OCI-LY1 (cell line): ENCODE measurements around the gene GRIK3.

ENCODE experiments used
- H2AFZ ChIP-seq: fragments of 200-600 bp; sonication (generic), shearing (Covaris generic); 2 replicates; pipeline ENCODE4 v1.6.0; 2014; ENCODE audit warnings: antibody characterized with exemption, mild to moderate bottlenecking, low read length
- H3F3A ChIP-seq: fragments of 200-600 bp; sonication (generic), shearing (Covaris generic); 2 replicates; pipeline ENCODE4 v1.6.0; 2014; ENCODE audit warnings: mild to moderate bottlenecking, antibody characterized with exemption, low read length, moderate library complexity; ENCODE audit not compliant: insufficient read depth
- H3K27ac ChIP-seq: fragments of 200-600 bp; sonication (generic); 2 replicates; pipeline ENCODE4 v1.5.1; 2014; ENCODE audit warnings: low read length, mixed run types, mild to moderate bottlenecking, low read depth; ENCODE audit not compliant: poor library complexity, severe bottlenecking
- H3K27me3 ChIP-seq: fragments of 200-600 bp; sonication (generic); 2 replicates; pipeline ENCODE4 v1.6.0; 2014; ENCODE audit warnings: antibody characterized with exemption, mild to moderate bottlenecking, low read length, moderate library complexity; ENCODE audit not compliant: insufficient read depth
- H3K36me3 ChIP-seq: fragments of 200-600 bp; sonication (generic); 2 replicates; pipeline ENCODE4 v1.6.1; 2014; ENCODE audit warnings: mild to moderate bottlenecking, antibody characterized with exemption, low read length, moderate library complexity, mixed read lengths; ENCODE audit not compliant: insufficient read depth
- H3K4me1 ChIP-seq: fragments of 200-600 bp; sonication (generic); 2 replicates; pipeline ENCODE4 v1.5.1; 2014; ENCODE audit warnings: mild to moderate bottlenecking, low read length, moderate library complexity; ENCODE audit not compliant: insufficient read depth, severe bottlenecking
- H3K4me2 ChIP-seq: fragments of 200-600 bp; sonication (generic), shearing (Covaris generic); 2 replicates; pipeline ENCODE4 v1.6.1; 2014; ENCODE audit warnings: low read length
- H3K4me3 ChIP-seq: fragments of 200-600 bp; sonication (generic); 2 replicates; pipeline ENCODE4 v1.5.1; 2014; ENCODE audit warnings: low read length, low read depth, mild to moderate bottlenecking, mixed read lengths; ENCODE audit not compliant: poor library complexity, severe bottlenecking
- H3K79me2 ChIP-seq: fragments of 200-600 bp; shearing (Covaris generic); 2 replicates; pipeline ENCODE4 v1.6.1; 2016; ENCODE audit warnings: mixed run types, low read length, mixed read lengths; ENCODE audit not compliant: insufficient read depth
- H3K9ac ChIP-seq: fragments of 200-600 bp; sonication (generic), shearing (Covaris generic); 2 replicates; pipeline ENCODE4 v1.6.1; 2014; ENCODE audit warnings: mild to moderate bottlenecking, low read length, mixed read lengths
- H3K9me2 ChIP-seq: fragments of 200-600 bp; sonication (generic), shearing (Covaris generic); 2 replicates; pipeline ENCODE4 v1.6.1; 2014; ENCODE audit warnings: low read depth, mild to moderate bottlenecking, low read length, mixed read lengths
- H3K9me3 ChIP-seq: fragments of 200-600 bp; shearing (Covaris generic); 2 replicates; pipeline ENCODE4 v1.6.1; 2014; ENCODE audit warnings: low read length, mixed read lengths
- H4K20me1 ChIP-seq: fragments of 200-600 bp; sonication (generic), shearing (Covaris generic); 2 replicates; pipeline ENCODE4 v1.6.0; 2016; ENCODE audit warnings: mild to moderate bottlenecking, low read length; ENCODE audit not compliant: insufficient read depth
- CTCF ChIP-seq: fragments of 200-600 bp; sonication (generic), shearing (Covaris generic); IDR thresholded peaks from 2 replicates; pipeline ENCODE4 v1.5.1; 2017; ENCODE audit warnings: mild to moderate bottlenecking, antibody characterized with exemption, low read length, moderate library complexity, mixed read lengths
- EZH2 ChIP-seq: fragments of 200-600 bp; sonication (generic), shearing (Covaris generic); IDR thresholded peaks from 2 replicates; pipeline ENCODE4 v1.8.0; 2017; ENCODE audit warnings: borderline replicate concordance, mixed run types, mild to moderate bottlenecking, antibody characterized with exemption, low read length, moderate library complexity, mixed read lengths

GRIK3 gene

GRCh38 chr1:36948606-36949005 is 85.7 kb downstream of the GRIK3 start:
- H3K9me3 ChIP-seq = no peaks in the 10 kb centered on the region
- H3F3A ChIP-seq = no peaks in the 10 kb centered on the region
- H2AFZ ChIP-seq = no peak overlapping the region
- H4K20me1 ChIP-seq = no peaks in the 10 kb centered on the region
- TF ChIP-seq EZH2 (no peak), CTCF (no peak)
- H3K27ac ChIP-seq = no peak overlapping the region
- no peaks in the 10 kb centered on the region for H3K79me2 ChIP-seq
- no peaks in the 10 kb centered on the region for H3K4me1 ChIP-seq
- no peaks in the 10 kb centered on the region for H3K27me3 ChIP-seq
- H3K9me2 ChIP-seq = no peaks in the 10 kb centered on the region
- H3K4me3 ChIP-seq = no peak overlapping the region
- H3K4me2 ChIP-seq = no peak overlapping the region
- H3K9ac ChIP-seq = no peak overlapping the region
- no peaks in the 10 kb centered on the region for H3K36me3 ChIP-seq

GRCh38 chr1:36948147-36948546 is 86.2 kb downstream of the GRIK3 start:
- H3K9ac ChIP-seq = no peak overlapping the region
- H3K4me2 ChIP-seq = no peak overlapping the region

GRCh38 chr1:36947384-36947783 is 86.9 kb downstream of the GRIK3 start:
- H3K9me2 ChIP-seq = no peaks in the 10 kb centered on the region
- no peak overlapping the region for H3K4me3 ChIP-seq
- no peaks in the 10 kb centered on the region for H3K79me2 ChIP-seq
- H3K4me2 ChIP-seq = no peak overlapping the region
- no peak overlapping the region for H2AFZ ChIP-seq
- H3K9me3 ChIP-seq = no peaks in the 10 kb centered on the region
- TF ChIP-seq CTCF (no peak), EZH2 (no peak)
- H3K36me3 ChIP-seq = no peaks in the 10 kb centered on the region
- no peak overlapping the region for H3K27ac ChIP-seq
- no peak overlapping the region for H3K9ac ChIP-seq
- no peaks in the 10 kb centered on the region for H3F3A ChIP-seq
- no peaks in the 10 kb centered on the region for H4K20me1 ChIP-seq
- no peaks in the 10 kb centered on the region for H3K27me3 ChIP-seq
- H3K4me1 ChIP-seq = no peaks in the 10 kb centered on the region

More at GRCh38 chr1:36948147-36948546, 86.2 kb downstream of the GRIK3 start:
- Histone ChIP-seq H3K4me3 (no peak overlapping the region), H3F3A (no peaks in the 10 kb centered on the region), H3K9me3 (no peaks in the 10 kb centered on the region), H3K27me3 (no peaks in the 10 kb centered on the region), H2AFZ (no peak overlapping the region), H3K27ac (no peak overlapping the region), H4K20me1 (no peaks in the 10 kb centered on the region), H3K4me1 (no peaks in the 10 kb centered on the region), H3K36me3 (no peaks in the 10 kb centered on the region), H3K9me2 (no peaks in the 10 kb centered on the region), H3K79me2 (no peaks in the 10 kb centered on the region)
- TF ChIP-seq EZH2 = no peak
- TF ChIP-seq CTCF = no peak
